Fibroblast of mammary gland (primary cell): ENCODE measurements around the gene GLT8D2.
A peak's percentile ranks its signal among the peaks of the same experiment; 100 is the strongest.

Experiments
- DNase-seq: peaks from one replicate; pipeline ENCODE4 v3.0.0-alpha.2; 2010; ENCODE audit warnings: low read depth
- H3K4me3 ChIP-seq: 2 replicates; pipeline ENCODE4 v1.5.1; 2011; ENCODE audit warnings: low read depth, mild to moderate bottlenecking, low read length, moderate library complexity; ENCODE audit not compliant: control insufficient read depth
- CTCF ChIP-seq: conservative IDR thresholded peaks from 2 replicates; pipeline ENCODE4 v1.5.1; 2011; ENCODE audit warnings: low read depth, low read length, inconsistent platforms; ENCODE audit not compliant: control insufficient read depth, insufficient read depth

Gene GLT8D2

GRCh38 chr12:103997286-103997900 lies 52.6 kb downstream of the GLT8D2 start:
- DNase-seq, result peak; percentile 54
- H3K4me3 ChIP-seq, result no peak overlapping the region
- no peak for TF ChIP-seq CTCF

GRCh38 chr12:103996595-103996994 lies 53.4 kb downstream of the GLT8D2 start:
- TF ChIP-seq CTCF, result no peak
- H3K4me3 ChIP-seq, result no peak overlapping the region
- DNase-seq, result no peak

GRCh38 chr12:103994235-103994634 lies 55.8 kb downstream of the GLT8D2 start:
- DNase-seq, result no peak
- no peak overlapping the region for H3K4me3 ChIP-seq
- TF ChIP-seq CTCF, result no peak

- no peak for TF ChIP-seq CTCF
- no peak overlapping the region for H3K4me3 ChIP-seq
- DNase-seq, result no peak
These were observed 63.2 kb downstream of the GLT8D2 start for GRCh38 chr12:103986829-103987228.

GRCh38 chr12:103978384-103978982 lies 71.5 kb downstream of the GLT8D2 start:
- DNase-seq, result no peak
- H3K4me3 ChIP-seq, result no peak overlapping the region
- TF ChIP-seq CTCF, result no peak

- TF ChIP-seq CTCF, result no peak
- no peak for DNase-seq
- H3K4me3 ChIP-seq, result no peak overlapping the region
These were observed 74.6 kb downstream of the GLT8D2 start for GRCh38 chr12:103975368-103975767.
